Jurkat, Clone E6-1 (cell line): ENCODE measurements around the gene POMT1.

Experiments
- DNase-seq: peaks from one replicate; pipeline ENCODE4 v3.0.0-alpha.2; 2011; ENCODE audit warnings: low read depth, low spot score
- H3K4me3 ChIP-seq: 2 replicates; pipeline ENCODE4 v1.5.1; 2011; ENCODE audit warnings: mild to moderate bottlenecking, low read length, control low read depth, moderate library complexity

POMT1 gene

GRCh38 chr9:131518553-131518952, 15.8 kb downstream of the POMT1 start:
- no peak overlapping the region for H3K4me3 ChIP-seq

GRCh38 chr9:131520503-131520902, 17.8 kb downstream of the POMT1 start:
- DNase-seq, result no peak
- H3K4me3 ChIP-seq, result no peak overlapping the region

More at GRCh38 chr9:131518553-131518952, 15.8 kb downstream of the POMT1 start:
- no peak for DNase-seq

- no peak for DNase-seq
- no peak overlapping the region for H3K4me3 ChIP-seq
Measured at GRCh38 chr9:131521203-131521602, 18.5 kb downstream of the POMT1 start.

GRCh38 chr9:131521822-131522221, 19.1 kb downstream of the POMT1 start:
- DNase-seq, result no peak
- H3K4me3 ChIP-seq, result no peak overlapping the region

GRCh38 chr9:131522257-131523085, 19.8 kb downstream of the POMT1 start:
- no peak overlapping the region for H3K4me3 ChIP-seq
- DNase-seq, result no peak

GRCh38 chr9:131523086-131523388, 20.3 kb downstream of the POMT1 start:
- no peak overlapping the region for H3K4me3 ChIP-seq
- no peak for DNase-seq

- no peak for DNase-seq
Measured at GRCh38 chr9:131523451-131524435, 21.0 kb downstream of the POMT1 start.

GRCh38 chr9:131524665-131525315, 22.1 kb downstream of the POMT1 start:
- no peak for DNase-seq
- no peak overlapping the region for H3K4me3 ChIP-seq

More at GRCh38 chr9:131523451-131524435, 21.0 kb downstream of the POMT1 start:
- no peak overlapping the region for H3K4me3 ChIP-seq

- no peak for DNase-seq
- no peak overlapping the region for H3K4me3 ChIP-seq
Measured at GRCh38 chr9:131525643-131526565, 23.2 kb downstream of the POMT1 start.

GRCh38 chr9:131528186-131528585, 25.5 kb downstream of the POMT1 start:
- no peak overlapping the region for H3K4me3 ChIP-seq
- DNase-seq, result no peak

- no peak for DNase-seq
Measured at GRCh38 chr9:131528886-131529505, 26.3 kb downstream of the POMT1 start.

GRCh38 chr9:131529597-131530545, 27.2 kb downstream of the POMT1 start:
- H3K4me3 ChIP-seq, result peak overlapping the region; percentile 68
- DNase-seq, result no peak

More at GRCh38 chr9:131528886-131529505, 26.3 kb downstream of the POMT1 start:
- no peak overlapping the region for H3K4me3 ChIP-seq

- H3K4me3 ChIP-seq, result peak overlapping the region; percentile 68
- no peak for DNase-seq
Measured at GRCh38 chr9:131530546-131530919, 27.8 kb downstream of the POMT1 start.

GRCh38 chr9:131530920-131531832, 28.5 kb downstream of the POMT1 start, which contains the start of gene UCK1:
Gene UCK1 (minus strand): TSS chr9:131531263. CDS start chr9:131531174, 89 bp downstream.
- peak within 1 kb of the TSS; percentile 68 for H3K4me3 ChIP-seq
- DNase-seq, result peak; percentile 72

- peak; percentile 93 for DNase-seq
- H3K4me3 ChIP-seq, result peak overlapping the region; percentile 27
Measured at GRCh38 chr9:131534721-131535237, 32.1 kb downstream of the POMT1 start.

GRCh38 chr9:131537946-131538345, 35.2 kb downstream of the POMT1 start:
- DNase-seq, result no peak
- H3K4me3 ChIP-seq, result no peak overlapping the region
